Measurements from ENCODE around the gene ZNF556.

ZNF556 gene

DNA sequence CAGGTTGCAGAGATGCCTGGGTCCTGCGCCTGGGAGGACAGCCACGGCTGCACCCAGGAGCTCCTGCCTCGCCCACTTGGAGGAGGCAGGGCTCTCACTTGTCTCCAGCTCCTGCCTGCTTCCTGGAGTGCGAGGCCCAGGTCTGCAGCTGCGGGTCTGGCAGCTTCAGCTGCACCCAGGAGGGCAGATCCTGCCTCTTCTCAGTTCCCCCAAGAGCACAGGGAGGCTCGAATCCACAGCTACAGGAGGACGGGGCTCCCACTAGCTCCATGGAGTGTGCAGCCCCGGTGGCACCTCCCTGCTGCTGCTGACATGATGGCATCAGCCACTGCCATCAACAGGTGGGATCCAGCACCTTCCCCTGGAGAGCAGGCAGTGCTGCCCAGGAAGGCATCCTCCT is 43.0 kb upstream of the ZNF556 start:
- no peak overlapping the region for H3K9ac ChIP-seq (ENCODE audit: low read length)
- no CpG with 5 or more reads among the region's 8 CpGs for WGBS (ENCODE audit: extremely low coverage, insufficient coverage, low lambda C conversion rate)
- H3K4me3 ChIP-seq (ENCODE audit: low read length), result no peak overlapping the region
- no peaks in the 10 kb centered on the region for H3K27me3 ChIP-seq (ENCODE audit: insufficient read depth, low read length, poor library complexity)
- no peaks in the 10 kb centered on the region for H3K36me3 ChIP-seq (ENCODE audit: control insufficient read depth, insufficient read depth, low read length)
- H2AK5ac ChIP-seq (ENCODE audit: low read length), result no peak overlapping the region
- H3K18ac ChIP-seq (ENCODE audit: low read length), result no peak overlapping the region
- no peaks in the 10 kb centered on the region for H3K4me1 ChIP-seq (ENCODE audit: control insufficient read depth, low read depth, low read length)
- no peak for DNase-seq
- no peak overlapping the region for H3K27ac ChIP-seq (ENCODE audit: low read depth, low read length)
- H3K4me2 ChIP-seq (ENCODE audit: low read length), result no peak overlapping the region
- no peak overlapping the region for H2BK15ac ChIP-seq (replicated peaks; ENCODE audit: low read depth)
- H3K23ac ChIP-seq (ENCODE audit: low read length), result no peak overlapping the region
- H3K79me2 ChIP-seq (ENCODE audit: control insufficient read depth, insufficient read depth, low read length), result no peaks in the 10 kb centered on the region
- H3K4ac ChIP-seq (ENCODE audit: low read depth, low read length), result no peak overlapping the region
- H3K56ac ChIP-seq (ENCODE audit: low read length), result no peak overlapping the region
- no peaks in the 10 kb centered on the region for H3K79me1 ChIP-seq (ENCODE audit: low read length)
- no peak overlapping the region for H4K5ac ChIP-seq (ENCODE audit: low read length)
- H2BK120ac ChIP-seq (ENCODE audit: low read depth, low read length), result no peak overlapping the region
- no peak overlapping the region for H2BK5ac ChIP-seq (ENCODE audit: low read length)
- no peak overlapping the region for H4K8ac ChIP-seq (ENCODE audit: low read depth, low read length)

DNA sequence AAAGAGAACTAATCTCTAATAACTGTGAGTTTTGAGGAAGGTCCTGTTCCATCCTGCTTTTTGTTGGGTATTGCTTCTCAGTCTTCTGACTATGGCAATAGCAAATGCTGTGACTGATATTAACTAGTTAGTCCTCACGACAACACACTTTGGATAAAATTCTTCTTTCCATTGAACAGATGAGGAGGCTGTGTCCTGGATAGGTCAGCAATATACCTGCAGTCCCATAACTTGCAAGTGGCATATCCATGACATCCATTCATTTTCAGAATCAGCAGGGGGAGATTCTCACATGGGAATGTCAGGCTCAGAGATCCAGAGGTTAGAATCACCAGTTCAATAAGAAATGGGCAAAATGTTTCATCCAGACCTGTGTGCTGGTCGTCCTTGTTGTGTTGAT is 40.1 kb upstream of the ZNF556 start:
- Histone ChIP-seq H3K4me3 (ENCODE audit: low read length) (no peak overlapping the region), H3K79me2 (ENCODE audit: control insufficient read depth, insufficient read depth, low read length) (no peaks in the 10 kb centered on the region), H3K18ac (ENCODE audit: low read length) (no peak overlapping the region), H3K27me3 (ENCODE audit: insufficient read depth, low read length, poor library complexity) (no peaks in the 10 kb centered on the region), H3K56ac (ENCODE audit: low read length) (no peak overlapping the region), H3K9ac (ENCODE audit: low read length) (no peak overlapping the region), H2BK5ac (ENCODE audit: low read length) (no peak overlapping the region), H2AK5ac (ENCODE audit: low read length) (no peak overlapping the region), H4K8ac (ENCODE audit: low read depth, low read length) (no peak overlapping the region), H3K23ac (ENCODE audit: low read length) (no peak overlapping the region), H3K4me2 (ENCODE audit: low read length) (no peak overlapping the region), H3K27ac (ENCODE audit: low read depth, low read length) (no peak overlapping the region), H3K4me1 (ENCODE audit: control insufficient read depth, low read depth, low read length) (no peaks in the 10 kb centered on the region), H2BK15ac (replicated peaks; ENCODE audit: low read depth) (no peak overlapping the region), H3K4ac (ENCODE audit: low read depth, low read length) (no peak overlapping the region), H2BK120ac (ENCODE audit: low read depth, low read length) (no peak overlapping the region), H3K79me1 (ENCODE audit: low read length) (no peaks in the 10 kb centered on the region), H4K5ac (ENCODE audit: low read length) (no peak overlapping the region), H3K36me3 (ENCODE audit: control insufficient read depth, insufficient read depth, low read length) (no peaks in the 10 kb centered on the region)
- no CpG with 5 or more reads among the region's 2 CpGs for WGBS (ENCODE audit: extremely low coverage, insufficient coverage, low lambda C conversion rate)
- DNase-seq, result no peak

DNA sequence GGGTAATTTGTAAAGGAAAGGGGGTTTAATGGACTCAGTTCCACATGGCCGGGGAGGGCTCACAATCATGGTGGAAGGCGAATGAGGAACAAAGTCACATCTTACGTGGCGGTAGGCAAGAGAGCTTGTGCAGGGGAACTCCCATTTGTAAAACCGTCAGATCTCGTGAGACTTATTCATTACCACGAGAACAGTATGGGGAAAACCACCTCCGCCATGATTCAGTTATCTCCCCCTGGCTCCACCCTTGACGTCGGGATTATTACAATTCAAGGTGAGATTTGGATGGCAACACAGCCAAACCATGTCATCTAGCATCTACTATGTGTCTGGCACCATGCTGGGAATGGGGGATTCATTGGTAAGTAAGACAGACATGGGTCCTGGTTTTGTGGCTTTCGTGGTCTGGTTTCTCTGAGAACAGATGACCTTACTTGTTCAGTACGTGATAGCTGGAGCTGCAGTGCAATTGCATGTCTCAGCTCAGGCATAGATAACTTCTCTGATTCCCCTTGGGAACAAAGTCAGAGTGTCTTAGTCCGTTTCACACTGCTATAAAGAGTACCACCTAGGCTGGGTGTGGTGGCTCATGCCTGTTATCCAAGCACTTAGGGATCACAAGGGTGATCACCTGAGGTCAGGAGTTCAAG is 39.2 kb upstream of the ZNF556 start:
- peaks cover 1% of the 10 kb centered on the region for H3K36me3 ChIP-seq (ENCODE audit: control insufficient read depth, insufficient read depth, low read length)
- H3K79me1 ChIP-seq (ENCODE audit: low read length), result no peaks in the 10 kb centered on the region
- no peak overlapping the region for H3K23ac ChIP-seq (ENCODE audit: low read length)
- no peak overlapping the region for H3K27ac ChIP-seq (ENCODE audit: low read depth, low read length)
- H2BK5ac ChIP-seq (ENCODE audit: low read length), result no peak overlapping the region
- H3K18ac ChIP-seq (ENCODE audit: low read length), result no peak overlapping the region
- H4K8ac ChIP-seq (ENCODE audit: low read depth, low read length), result no peak overlapping the region
- H2AK5ac ChIP-seq (ENCODE audit: low read length), result no peak overlapping the region
- H3K79me2 ChIP-seq (ENCODE audit: control insufficient read depth, insufficient read depth, low read length), result no peaks in the 10 kb centered on the region
- no peak overlapping the region for H2BK15ac ChIP-seq (replicated peaks; ENCODE audit: low read depth)
- H3K4me2 ChIP-seq (ENCODE audit: low read length), result no peak overlapping the region
- H4K5ac ChIP-seq (ENCODE audit: low read length), result no peak overlapping the region
- H2BK120ac ChIP-seq (ENCODE audit: low read depth, low read length), result no peak overlapping the region
- DNase-seq, result no peak
- H3K56ac ChIP-seq (ENCODE audit: low read length), result no peak overlapping the region
- no peak overlapping the region for H3K4me3 ChIP-seq (ENCODE audit: low read length)
- H3K27me3 ChIP-seq (ENCODE audit: insufficient read depth, low read length, poor library complexity), result no peaks in the 10 kb centered on the region
- H3K4me1 ChIP-seq (ENCODE audit: control insufficient read depth, low read depth, low read length), result no peaks in the 10 kb centered on the region
- H3K4ac ChIP-seq (ENCODE audit: low read depth, low read length), result no peak overlapping the region
- H3K9ac ChIP-seq (ENCODE audit: low read length), result no peak overlapping the region
- WGBS (ENCODE audit: extremely low coverage, insufficient coverage, low lambda C conversion rate), result no CpG with 5 or more reads among the region's 13 CpGs

DNA sequence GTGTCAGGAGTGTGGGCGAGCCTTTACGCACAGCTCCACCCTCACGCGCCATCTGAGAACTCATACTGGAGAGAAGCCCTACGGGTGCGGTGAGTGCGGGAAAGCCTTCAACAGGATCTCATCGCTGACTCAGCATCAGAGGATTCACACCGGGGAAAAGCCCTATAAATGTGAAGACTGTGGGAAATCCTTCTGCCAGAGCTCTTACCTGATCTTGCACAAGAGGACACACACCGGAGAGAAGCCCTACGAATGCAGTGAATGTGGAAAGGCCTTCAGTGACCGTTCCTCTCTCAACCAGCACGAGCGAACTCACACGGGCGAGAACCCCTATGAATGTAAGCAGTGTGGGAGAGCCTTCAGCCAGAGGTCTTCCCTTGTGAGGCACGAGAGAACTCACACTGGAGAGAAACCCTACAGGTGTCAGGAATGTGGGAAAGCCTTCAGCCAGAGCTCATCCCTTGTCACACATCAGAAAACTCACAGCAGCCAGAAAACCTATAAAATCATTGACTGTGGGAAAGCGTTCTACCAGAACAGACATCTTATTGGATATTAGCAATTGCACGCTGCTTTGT is 32.8 kb upstream of the ZNF556 start:
- Histone ChIP-seq H3K18ac (ENCODE audit: low read length) (no peak overlapping the region), H2BK5ac (ENCODE audit: low read length) (no peak overlapping the region), H3K9ac (ENCODE audit: low read length) (no peak overlapping the region), H3K4me2 (ENCODE audit: low read length) (no peak overlapping the region), H2BK120ac (ENCODE audit: low read depth, low read length) (no peak overlapping the region), H3K4me3 (ENCODE audit: low read length) (no peak overlapping the region), H3K27me3 (ENCODE audit: insufficient read depth, low read length, poor library complexity) (no peaks in the 10 kb centered on the region), H3K56ac (ENCODE audit: low read length) (no peak overlapping the region), H3K4ac (ENCODE audit: low read depth, low read length) (no peak overlapping the region), H3K79me1 (ENCODE audit: low read length) (no peaks in the 10 kb centered on the region), H4K5ac (ENCODE audit: low read length) (no peak overlapping the region), H3K79me2 (ENCODE audit: control insufficient read depth, insufficient read depth, low read length) (no peaks in the 10 kb centered on the region), H2BK15ac (replicated peaks; ENCODE audit: low read depth) (no peak overlapping the region), H3K36me3 (ENCODE audit: control insufficient read depth, insufficient read depth, low read length) (peaks cover 1% of the 10 kb centered on the region), H3K27ac (ENCODE audit: low read depth, low read length) (no peak overlapping the region), H4K8ac (ENCODE audit: low read depth, low read length) (no peak overlapping the region), H2AK5ac (ENCODE audit: low read length) (no peak overlapping the region), H3K23ac (ENCODE audit: low read length) (no peak overlapping the region), H3K4me1 (ENCODE audit: control insufficient read depth, low read depth, low read length) (no peaks in the 10 kb centered on the region)
- DNase-seq, result peak; percentile 29
- no CpG with 5 or more reads among the region's 19 CpGs for WGBS (ENCODE audit: extremely low coverage, insufficient coverage, low lambda C conversion rate)

DNA sequence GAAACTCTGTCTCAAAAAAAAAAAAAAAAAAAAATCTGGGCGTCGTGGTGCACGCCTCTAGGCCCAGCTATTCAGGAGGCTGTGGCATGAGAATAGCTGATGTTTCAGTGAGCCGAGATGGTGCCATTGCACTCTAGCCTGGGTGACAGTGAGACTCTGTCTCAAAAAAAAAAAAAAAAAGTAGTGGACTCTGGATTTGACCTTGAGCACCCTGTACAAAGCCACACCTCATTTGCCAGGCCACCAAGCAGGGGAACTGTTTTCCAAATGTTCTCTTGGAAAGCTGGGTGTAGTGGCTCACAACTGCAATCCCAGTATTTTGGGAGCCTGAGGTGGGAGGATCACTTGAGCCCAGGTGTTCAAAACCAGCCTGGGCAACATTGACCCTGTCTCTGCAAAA is 29.7 kb upstream of the ZNF556 start:
- no peak for DNase-seq
- Histone ChIP-seq H3K79me1 (ENCODE audit: low read length) (no peaks in the 10 kb centered on the region), H2AK5ac (ENCODE audit: low read length) (no peak overlapping the region), H4K5ac (ENCODE audit: low read length) (no peak overlapping the region), H2BK120ac (ENCODE audit: low read depth, low read length) (no peak overlapping the region), H3K4ac (ENCODE audit: low read depth, low read length) (no peak overlapping the region), H3K4me2 (ENCODE audit: low read length) (no peak overlapping the region), H3K9ac (ENCODE audit: low read length) (no peak overlapping the region), H3K4me1 (ENCODE audit: control insufficient read depth, low read depth, low read length) (no peaks in the 10 kb centered on the region), H2BK15ac (replicated peaks; ENCODE audit: low read depth) (no peak overlapping the region), H3K36me3 (ENCODE audit: control insufficient read depth, insufficient read depth, low read length) (peaks cover under 1% of the 10 kb centered on the region), H4K8ac (ENCODE audit: low read depth, low read length) (no peak overlapping the region), H2BK5ac (ENCODE audit: low read length) (no peak overlapping the region), H3K23ac (ENCODE audit: low read length) (no peak overlapping the region), H3K79me2 (ENCODE audit: control insufficient read depth, insufficient read depth, low read length) (no peaks in the 10 kb centered on the region), H3K27ac (ENCODE audit: low read depth, low read length) (no peak overlapping the region), H3K18ac (ENCODE audit: low read length) (no peak overlapping the region), H3K4me3 (ENCODE audit: low read length) (no peak overlapping the region), H3K27me3 (ENCODE audit: insufficient read depth, low read length, poor library complexity) (peaks cover 1% of the 10 kb centered on the region), H3K56ac (ENCODE audit: low read length) (no peak overlapping the region)
- WGBS (ENCODE audit: extremely low coverage, insufficient coverage, low lambda C conversion rate), result no CpG with 5 or more reads among the region's 4 CpGs

All from mesendoderm (in vitro differentiated cells).